ENCODE results near the gene SNX7. TPM values are rescaled to one million over a fixed set of nuclear protein-coding genes. Genes with fewer than 3 reads are reported as not detected.

SNX7 gene
- total RNA-seq, 1 experiment from 2014 or later = 25.3 TPM

GRCh38 chr1:98705591-98705990, 44.1 kb downstream of the SNX7 start:
- POLR2A ChIA-PET (ENCODE audit: unreplicated experiment) = no interaction called here
- no peaks in the 10 kb centered on the region for H3K79me2 ChIP-seq (ENCODE audit: low read depth)
- TF ChIP-seq EZH2 (IDR thresholded peaks at IDR 0.05; ENCODE audit: low read depth) (no peak), CTCF (conservative IDR thresholded peaks at IDR 0.05) (no peak)
- H3K4me2 ChIP-seq = no peak overlapping the region
- H3K9me3 ChIP-seq (ENCODE audit: insufficient read depth, low read depth) = no peaks in the 10 kb centered on the region
- no peak overlapping the region for H3K4me3 ChIP-seq
- intact Hi-C loops (cut with micrococcal nuclease; ENCODE audit: unreplicated experiment) = no loop called here
- DNase-seq = no peak
- peaks cover 5% of the 10 kb centered on the region; the same call in 1 of the 2 replicates for H4K20me1 ChIP-seq (ENCODE audit: insufficient read depth)
- H2AFZ ChIP-seq = no peak overlapping the region
- H3K4me1 ChIP-seq (replicated peaks; ENCODE audit: insufficient read depth) = no peaks in the 10 kb centered on the region
- H3K27ac ChIP-seq = no peak overlapping the region
- CTCF ChIA-PET = no interaction called here
- no TSS peak for BruUV-seq (replicated peaks)
- H3F3A ChIP-seq (ENCODE audit: insufficient read depth, low read depth) = no peaks in the 10 kb centered on the region
- H3K27me3 ChIP-seq (ENCODE audit: insufficient read depth, low read depth) = no peaks in the 10 kb centered on the region
- no peaks in the 10 kb centered on the region for H3K36me3 ChIP-seq (ENCODE audit: low read depth)
- no peaks in the 10 kb centered on the region for H3K9me2 ChIP-seq (ENCODE audit: insufficient read depth)

DNA sequence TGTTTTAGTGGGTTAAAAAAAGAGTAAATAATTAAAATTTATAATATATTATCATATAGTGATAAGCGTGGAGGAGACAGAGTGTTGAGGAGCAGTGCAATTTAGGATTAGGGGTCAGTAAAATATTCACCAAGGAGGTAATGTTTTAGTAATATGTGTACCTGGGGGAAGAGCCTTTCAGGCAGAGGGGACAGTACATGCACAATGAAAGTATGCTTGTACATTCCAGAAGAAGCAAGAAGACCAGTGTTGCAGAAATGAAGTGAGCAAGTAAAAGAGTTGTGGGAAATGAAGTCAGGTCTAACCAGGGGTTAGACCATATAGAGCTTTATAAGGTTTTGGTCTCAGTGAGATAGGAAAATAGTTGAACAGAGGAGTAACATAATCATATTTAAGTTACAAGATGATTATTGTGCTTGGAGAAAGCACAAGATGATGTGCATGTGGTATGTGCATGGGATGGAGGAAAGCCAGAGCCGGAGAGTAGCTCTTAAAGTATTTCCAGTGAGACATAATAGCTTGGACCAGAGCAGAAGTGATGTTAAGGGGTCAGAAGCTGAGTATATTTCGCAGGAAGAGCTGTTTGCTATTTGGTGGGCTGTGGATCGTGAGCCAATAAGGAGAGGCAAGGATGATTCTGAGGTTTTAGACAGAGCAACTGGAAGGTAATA, 44.8 kb downstream of the SNX7 start:
- ChIA-PET CTCF (no interaction called here), POLR2A (ENCODE audit: unreplicated experiment) (no interaction called here)
- Histone ChIP-seq H3K4me3 (no peak overlapping the region), H3K27me3 (ENCODE audit: insufficient read depth, low read depth) (no peaks in the 10 kb centered on the region), H4K20me1 (ENCODE audit: insufficient read depth) (peaks cover 5% of the 10 kb centered on the region; the same call in 1 of the 2 replicates), H3K79me2 (ENCODE audit: low read depth) (no peaks in the 10 kb centered on the region), H2AFZ (no peak overlapping the region), H3K9me3 (ENCODE audit: insufficient read depth, low read depth) (no peaks in the 10 kb centered on the region), H3K27ac (no peak overlapping the region), H3K9me2 (ENCODE audit: insufficient read depth) (no peaks in the 10 kb centered on the region), H3K36me3 (ENCODE audit: low read depth) (no peaks in the 10 kb centered on the region), H3F3A (ENCODE audit: insufficient read depth, low read depth) (no peaks in the 10 kb centered on the region), H3K4me2 (no peak overlapping the region), H3K4me1 (replicated peaks; ENCODE audit: insufficient read depth) (no peaks in the 10 kb centered on the region)
- BruUV-seq (replicated peaks) = no TSS peak
- DNase-seq = no peak
- no peak for TF ChIP-seq CTCF (conservative IDR thresholded peaks at IDR 0.05)
- no peak for TF ChIP-seq EZH2 (IDR thresholded peaks at IDR 0.05; ENCODE audit: low read depth)
- intact Hi-C loops (cut with micrococcal nuclease; ENCODE audit: unreplicated experiment) = no loop called here

GRCh38 chr1:98707556-98707955, 46.0 kb downstream of the SNX7 start:
- Histone ChIP-seq H3K79me2 (ENCODE audit: low read depth) (no peaks in the 10 kb centered on the region), H4K20me1 (ENCODE audit: insufficient read depth) (peaks cover 5% of the 10 kb centered on the region; the same call in 1 of the 2 replicates), H3K9me2 (ENCODE audit: insufficient read depth) (no peaks in the 10 kb centered on the region), H3K4me2 (no peak overlapping the region), H2AFZ (no peak overlapping the region), H3F3A (ENCODE audit: insufficient read depth, low read depth) (no peaks in the 10 kb centered on the region), H3K36me3 (ENCODE audit: low read depth) (no peaks in the 10 kb centered on the region), H3K4me3 (no peak overlapping the region), H3K4me1 (replicated peaks; ENCODE audit: insufficient read depth) (no peaks in the 10 kb centered on the region), H3K27ac (no peak overlapping the region), H3K27me3 (ENCODE audit: insufficient read depth, low read depth) (no peaks in the 10 kb centered on the region), H3K9me3 (ENCODE audit: insufficient read depth, low read depth) (no peaks in the 10 kb centered on the region)
- TF ChIP-seq CTCF (conservative IDR thresholded peaks at IDR 0.05) = no peak
- TF ChIP-seq EZH2 (IDR thresholded peaks at IDR 0.05; ENCODE audit: low read depth) = no peak
- no TSS peak for BruUV-seq (replicated peaks)
- DNase-seq = no peak
- CTCF ChIA-PET = no interaction called here
- intact Hi-C loops (cut with micrococcal nuclease; ENCODE audit: unreplicated experiment) = no loop called here
- POLR2A ChIA-PET (ENCODE audit: unreplicated experiment) = no interaction called here
